Stomach (tissue), 4 donors: ENCODE measurements around the gene RGS7.

Source experiments
- EP300 ChIP-seq: sonication (generic); formaldehyde crosslinking; IDR thresholded peaks from one replicate; pipeline ENCODE4 v1.6.1; 2017; ENCODE audit warnings: antibody characterized with exemption
- POLR2A ChIP-seq, 4 donors: fragments of 450-650 bp; IDR thresholded peaks; one replicate each; pipeline ENCODE4 v1.6.1; 2016; ENCODE audit warnings: antibody characterized with exemption in 4 of 4, control low read depth in 2 of 4, mild to moderate bottlenecking in 1 of 4, moderate library complexity in 1 of 4
- TF ChIP-seq, protein P1 (sequence below), 7 experiments: fragments of 450-650 bp in 4 of 7; fragments of 200-600 bp in 3 of 7; sonication (generic) in 3 of 7; IDR thresholded peaks; one replicate each; pipeline ENCODE4 v1.5.1; 2016 to 2019; ENCODE audit warnings: antibody characterized with exemption in 7 of 7, control low read depth in 2 of 7, mild to moderate bottlenecking in 1 of 7

DNA sequence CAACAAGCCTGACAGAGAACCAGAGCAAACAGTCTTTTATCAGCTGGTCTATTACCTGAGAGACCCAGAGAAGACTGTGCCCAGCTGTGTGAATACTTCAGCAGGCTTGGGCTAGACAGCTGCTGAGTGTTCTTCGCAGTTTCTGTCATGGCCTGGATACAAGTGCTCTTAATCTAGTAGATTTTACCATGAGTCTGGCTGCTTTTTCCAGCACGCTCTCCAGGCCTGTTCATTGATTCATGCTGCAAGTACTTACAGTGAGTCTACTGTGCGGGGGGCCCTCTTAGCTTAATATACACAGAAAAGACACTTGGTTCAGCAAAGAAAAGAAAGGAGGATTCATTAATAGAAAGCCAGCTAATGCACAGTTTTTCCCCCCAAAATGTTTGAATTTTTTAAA lies 48.5 kb downstream of the RGS7 start:
- TF ChIP-seq EP300, result no peak
- TF ChIP-seq POLR2A (IDR thresholded peaks at IDR 0.05), result no peak
- TF ChIP-seq, protein P1, sequence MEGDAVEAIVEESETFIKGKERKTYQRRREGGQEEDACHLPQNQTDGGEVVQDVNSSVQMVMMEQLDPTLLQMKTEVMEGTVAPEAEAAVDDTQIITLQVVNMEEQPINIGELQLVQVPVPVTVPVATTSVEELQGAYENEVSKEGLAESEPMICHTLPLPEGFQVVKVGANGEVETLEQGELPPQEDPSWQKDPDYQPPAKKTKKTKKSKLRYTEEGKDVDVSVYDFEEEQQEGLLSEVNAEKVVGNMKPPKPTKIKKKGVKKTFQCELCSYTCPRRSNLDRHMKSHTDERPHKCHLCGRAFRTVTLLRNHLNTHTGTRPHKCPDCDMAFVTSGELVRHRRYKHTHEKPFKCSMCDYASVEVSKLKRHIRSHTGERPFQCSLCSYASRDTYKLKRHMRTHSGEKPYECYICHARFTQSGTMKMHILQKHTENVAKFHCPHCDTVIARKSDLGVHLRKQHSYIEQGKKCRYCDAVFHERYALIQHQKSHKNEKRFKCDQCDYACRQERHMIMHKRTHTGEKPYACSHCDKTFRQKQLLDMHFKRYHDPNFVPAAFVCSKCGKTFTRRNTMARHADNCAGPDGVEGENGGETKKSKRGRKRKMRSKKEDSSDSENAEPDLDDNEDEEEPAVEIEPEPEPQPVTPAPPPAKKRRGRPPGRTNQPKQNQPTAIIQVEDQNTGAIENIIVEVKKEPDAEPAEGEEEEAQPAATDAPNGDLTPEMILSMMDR (IDR thresholded peaks at IDR 0.05), result no peak
